Hepatic stellate cell (primary cell): ENCODE measurements around the gene LPAR1.
A peak's percentile ranks its signal among the peaks of the same experiment; 100 is the strongest.
"Not testable (repeated sequence)": the region's sequence is repeated elsewhere in the genome, so short reads cannot be mapped to it uniquely, and the experiment has no call there.

Source experiments
- DNase-seq: peaks from one replicate; pipeline ENCODE4 v3.0.0; 2011; ENCODE audit warnings: low spot score

The LPAR1 gene

DNA sequence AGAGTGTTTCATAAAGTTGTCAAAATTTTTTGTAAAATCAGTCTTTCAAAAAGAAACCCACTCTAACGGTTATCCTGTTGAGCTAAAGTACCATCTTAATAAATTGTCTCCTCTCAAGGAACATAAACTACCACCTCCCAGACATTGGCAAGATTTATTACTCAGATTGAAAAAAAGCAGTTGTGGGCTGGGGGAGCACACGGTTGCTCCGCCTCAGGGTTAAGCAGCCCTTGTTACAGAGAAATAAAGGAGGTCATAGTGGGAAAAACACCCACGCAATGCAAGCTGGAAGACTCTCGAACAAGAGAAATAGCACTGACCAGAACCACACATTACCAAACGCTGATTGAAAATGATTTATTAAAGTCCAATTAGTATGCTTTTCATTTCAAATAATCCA is 165.3 kb downstream of the LPAR1 start:
- DNase-seq, result no peak

DNA sequence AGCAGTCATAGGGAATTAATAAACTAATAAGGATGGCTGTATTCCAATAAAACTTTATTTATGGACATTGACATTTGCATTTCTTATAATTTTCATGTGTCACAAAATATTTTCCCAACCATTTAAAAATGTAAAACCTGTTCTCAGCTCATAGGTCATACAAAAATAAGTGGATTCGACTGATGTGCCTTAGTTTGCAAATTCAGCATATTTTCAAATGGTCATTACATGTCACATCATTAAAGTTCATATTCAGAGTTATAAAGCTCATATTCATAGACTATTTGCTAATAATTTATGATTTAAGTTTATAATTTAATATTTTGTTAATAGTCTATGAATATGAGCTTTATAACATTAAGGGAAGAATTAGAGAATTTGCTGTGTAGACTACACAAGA is 166.5 kb downstream of the LPAR1 start:
- no peak for DNase-seq

- no peak for DNase-seq
Measured at GRCh38 chr9:110869931-110870330, 168.3 kb downstream of the LPAR1 start.

DNA sequence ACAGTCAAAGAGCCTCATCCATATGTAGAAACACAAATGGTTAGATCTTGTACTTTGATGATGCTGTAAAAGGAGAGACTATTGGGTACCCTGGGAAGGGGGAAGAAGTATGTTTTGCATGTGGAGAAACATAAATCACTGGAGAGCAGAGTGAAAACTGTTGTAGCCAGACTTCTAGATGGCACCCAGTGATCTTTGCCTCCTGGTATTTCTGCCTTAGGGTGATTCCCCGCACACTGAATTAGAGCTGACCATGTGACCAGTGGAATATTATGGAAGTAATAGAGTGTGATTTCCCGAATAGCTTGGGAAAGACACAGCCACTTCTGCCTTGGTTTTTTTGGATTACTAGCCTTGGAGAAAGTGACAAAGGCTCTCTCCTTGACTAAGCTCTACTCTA is 174.3 kb downstream of the LPAR1 start:
- DNase-seq, result no peak

- not testable (repeated sequence) for DNase-seq
Measured at GRCh38 chr9:110861370-110862110, 176.7 kb downstream of the LPAR1 start.

GRCh38 chr9:110856772-110857171 is 181.5 kb downstream of the LPAR1 start:
- DNase-seq, result no peak

GRCh38 chr9:110850401-110851135 is 187.7 kb downstream of the LPAR1 start:
- no peak for DNase-seq

DNA sequence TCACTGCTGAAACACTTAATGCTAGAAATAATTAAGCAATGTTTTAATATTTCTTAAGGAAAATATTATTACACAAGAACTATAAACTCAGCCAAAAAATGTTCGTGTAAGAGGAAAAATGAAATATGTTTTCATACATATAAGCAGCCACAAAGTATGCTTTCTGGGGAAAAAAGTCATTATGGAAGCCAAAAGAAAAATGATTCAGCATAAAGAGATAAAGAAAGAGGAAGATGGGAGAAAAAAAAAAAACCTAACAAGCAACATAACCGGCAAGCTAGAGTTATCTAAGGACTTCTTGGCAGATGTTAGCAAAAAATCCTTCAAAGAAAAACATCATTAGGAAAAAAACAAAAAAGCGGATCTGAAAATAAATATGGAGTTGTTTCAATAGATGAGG is 190.6 kb downstream of the LPAR1 start:
- no peak for DNase-seq

DNA sequence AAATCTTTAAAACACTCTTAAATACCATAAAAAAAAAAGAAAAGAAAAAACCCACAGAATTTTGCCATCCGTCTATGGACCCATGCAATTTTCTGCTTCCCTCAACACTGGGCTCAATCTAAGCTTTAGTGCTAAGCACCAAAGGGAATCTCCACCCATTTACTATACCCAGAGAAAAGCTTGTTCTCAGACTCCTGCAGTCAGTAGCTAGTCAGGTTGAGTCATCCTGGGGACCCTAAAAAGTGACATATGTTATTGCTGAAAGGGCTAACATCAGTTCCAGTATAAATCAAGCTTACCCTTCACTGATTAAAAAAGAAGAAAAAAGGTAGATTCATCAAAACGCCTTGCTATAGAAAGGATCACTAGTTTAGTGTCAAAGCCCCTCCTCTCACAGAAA is 192.1 kb downstream of the LPAR1 start:
- no peak for DNase-seq

GRCh38 chr9:110844121-110844520 is 194.1 kb downstream of the LPAR1 start:
- no peak for DNase-seq

- DNase-seq, result no peak
Measured at GRCh38 chr9:110842986-110843385, 195.3 kb downstream of the LPAR1 start.

- no peak for DNase-seq
Measured at GRCh38 chr9:110842169-110842568, 196.1 kb downstream of the LPAR1 start.

GRCh38 chr9:110837401-110838005 is 200.8 kb downstream of the LPAR1 start:
- DNase-seq, result no peak

DNA sequence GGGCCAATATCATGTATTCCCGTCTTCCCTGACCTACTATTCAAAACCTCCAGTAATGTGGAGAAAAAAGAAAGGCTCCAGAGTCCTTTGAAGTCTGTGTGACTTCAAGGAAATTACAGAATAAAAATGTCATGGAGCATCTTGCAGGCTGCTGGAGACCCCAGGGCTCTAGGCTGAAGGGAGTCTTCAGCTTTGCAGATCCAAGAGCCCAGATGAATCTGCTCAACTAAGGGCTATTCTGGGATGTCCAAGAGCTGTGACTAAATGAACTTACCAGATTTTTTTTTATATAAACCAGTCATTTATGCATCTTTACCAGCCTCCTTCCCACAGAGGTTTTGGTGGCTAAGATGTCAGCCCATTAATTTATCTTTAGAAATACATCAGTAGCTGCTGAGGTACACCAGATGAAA is 202.4 kb downstream of the LPAR1 start:
- peak; percentile 14 for DNase-seq

DNA sequence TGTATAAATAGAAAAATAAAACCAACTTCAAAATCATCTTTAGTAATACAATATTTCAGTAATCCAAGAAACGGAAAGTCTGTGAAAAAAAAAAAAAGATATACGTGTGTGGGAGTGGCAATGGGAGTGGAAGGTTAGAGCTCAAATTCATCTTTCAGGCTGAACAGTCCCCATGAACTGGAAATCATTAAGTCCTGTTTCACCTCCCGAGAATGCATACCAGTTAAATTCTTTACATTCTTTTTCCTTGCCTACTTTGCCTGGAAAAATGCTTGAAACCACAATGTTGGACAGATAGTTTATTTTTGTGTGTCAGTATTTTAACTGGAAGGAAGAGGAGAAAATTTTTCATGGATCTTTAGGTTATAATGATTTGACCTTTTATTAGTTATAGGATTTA is 202.9 kb downstream of the LPAR1 start:
- DNase-seq, result peak; percentile 56

GRCh38 chr9:110832926-110833325 is 205.3 kb downstream of the LPAR1 start:
- DNase-seq, result no peak

DNA sequence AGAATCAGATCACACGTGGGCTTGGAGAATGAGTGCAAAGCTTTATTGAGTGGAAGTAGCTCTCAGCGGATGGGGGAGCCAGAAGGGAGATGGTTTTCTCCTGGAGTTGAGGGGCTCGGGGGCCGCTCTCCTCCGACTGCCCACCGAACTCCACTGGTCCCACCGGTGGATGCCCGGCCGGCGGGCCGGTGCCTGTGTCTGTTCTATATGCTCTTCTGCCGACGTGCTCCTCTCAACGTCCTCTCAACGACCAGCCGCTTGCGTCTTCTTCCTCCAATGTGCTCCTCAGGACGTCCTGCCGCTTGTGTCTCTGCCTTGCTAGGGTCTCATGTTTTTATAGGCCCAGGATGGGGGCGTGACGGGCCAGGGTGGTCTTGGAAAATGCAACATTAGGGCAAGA is 207.8 kb downstream of the LPAR1 start:
- no peak for DNase-seq

DNA sequence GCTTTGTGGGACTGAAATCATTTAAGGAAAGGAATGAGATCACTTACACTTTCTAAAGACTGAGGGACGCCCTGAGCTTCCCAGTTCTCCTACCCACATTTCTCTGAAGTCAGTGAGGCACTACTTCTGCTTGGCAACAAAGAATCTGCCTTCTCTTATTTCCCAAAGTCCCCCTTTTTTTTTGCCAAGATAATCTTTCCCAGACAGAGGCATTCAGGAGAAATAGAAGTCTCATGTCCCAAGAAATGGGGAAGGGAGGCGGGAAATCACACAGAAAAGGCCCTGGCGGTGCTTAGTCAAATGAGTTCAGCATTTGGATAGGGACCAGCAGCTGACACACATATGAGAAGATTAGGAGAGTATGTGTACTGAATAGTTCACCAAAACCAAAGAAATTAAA is 210.0 kb downstream of the LPAR1 start:
- peak; percentile 16 for DNase-seq

GRCh38 chr9:110826400-110826799 is 211.9 kb downstream of the LPAR1 start:
- DNase-seq, result not testable (repeated sequence)

DNA sequence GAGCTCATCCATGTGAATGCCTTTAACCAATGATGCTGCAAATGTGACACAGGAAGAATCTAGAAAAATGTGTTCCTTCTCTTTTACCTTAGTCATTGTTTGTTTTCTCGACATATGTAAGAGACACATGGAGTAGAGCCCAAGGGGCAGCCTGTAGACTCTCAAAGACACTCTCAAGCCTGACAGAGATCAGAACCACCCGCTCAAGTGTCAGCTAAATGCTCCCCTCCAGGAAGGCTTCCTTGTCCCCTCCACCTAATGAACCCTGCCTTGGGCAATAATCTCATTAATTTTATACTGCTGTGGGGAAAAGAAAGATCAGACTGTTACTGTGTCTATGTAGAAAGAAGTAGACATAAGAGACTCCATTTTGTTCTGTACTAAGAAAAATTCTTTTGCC is 212.3 kb downstream of the LPAR1 start:
- DNase-seq, result no peak

DNA sequence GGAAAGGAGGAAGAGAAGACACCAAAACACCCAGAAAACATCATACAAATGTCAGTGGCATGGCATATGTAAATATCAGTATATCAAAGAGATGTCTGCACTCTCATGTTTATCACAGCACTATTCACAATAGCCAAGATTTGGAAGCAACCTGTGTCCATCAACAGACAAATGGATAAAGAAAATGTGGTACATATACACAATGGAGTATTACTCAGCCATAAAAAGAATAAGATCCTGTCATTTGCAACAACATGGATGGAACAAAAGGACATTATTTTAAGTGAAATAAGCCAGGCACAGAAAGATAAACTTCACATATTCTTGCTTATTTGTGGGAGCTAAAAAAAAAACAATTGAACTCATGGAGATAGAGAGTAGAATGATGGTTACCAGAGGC is 213.1 kb downstream of the LPAR1 start:
- DNase-seq, result not testable (repeated sequence)
